PC-3 (cell line): ENCODE data around the gene KRT80. TPM values are rescaled to one million over a fixed set of nuclear protein-coding genes. Genes with fewer than 3 reads are reported as not detected.

Experiments
- ATAC-seq: fragments of 200-7000 bp; cut with Tn5 transposase; 2 replicates; pipeline ENCODE4 v1.9.1; 2020; ENCODE audit warnings: mild to moderate bottlenecking, moderate library complexity
- BruUV-seq: library from RNA; stranded (reverse); fragments of 400-500 nt; replicated peaks from 2 replicates; lab custom pipeline; 2021; lab: Mats Ljungman, UMichigan
- CTCF ChIA-PET: fragments of 300-600 bp; sonication (Branson Sonifier 250); formaldehyde crosslinking; loops from one replicate; lab custom pipeline; 2022; ENCODE audit warnings: antibody characterized with exemption; lab: Charles Lee
- POLR2A ChIA-PET: fragments of 300-600 bp; sonication (Branson Sonifier 250); formaldehyde crosslinking; loops from one replicate; lab custom pipeline; 2022; ENCODE audit warnings: antibody characterized with exemption; ENCODE audit not compliant: unreplicated experiment; lab: Charles Lee
- DNase-seq: peaks from one replicate; pipeline ENCODE4 v3.0.0-alpha.2; 2015
- H2AFZ ChIP-seq: fragments of 300-600 bp; sonication (generic); 2 replicates; pipeline ENCODE4 v1.6.0; 2016; ENCODE audit warnings: antibody characterized with exemption, low read length
- H3F3A ChIP-seq: fragments of 300-600 bp; sonication (generic); one replicate; pipeline ENCODE4 v1.6.0; 2017; ENCODE audit warnings: antibody characterized with exemption, low read length, control low read depth, mild to moderate bottlenecking; ENCODE audit not compliant: unreplicated experiment
- H3K27ac ChIP-seq: fragments of 300-600 bp; sonication (generic); 2 replicates; pipeline ENCODE4 v1.5.1; 2016; ENCODE audit warnings: mild to moderate bottlenecking, low read length
- H3K27me3 ChIP-seq: fragments of 300-600 bp; sonication (generic); 2 replicates; pipeline ENCODE4 v1.6.1; 2016; ENCODE audit warnings: low read length, mixed read lengths
- H3K36me3 ChIP-seq: fragments of 300-600 bp; sonication (generic); 2 replicates; pipeline ENCODE4 v1.6.1; 2016; ENCODE audit warnings: low read depth, mixed run types, low read length, mixed read lengths
- H3K4me1 ChIP-seq: fragments of 300-600 bp; sonication (generic); 2 replicates; pipeline ENCODE4 v1.5.1; 2016; ENCODE audit warnings: low read length; ENCODE audit not compliant: insufficient read depth
- H3K4me2 ChIP-seq: fragments of 300-600 bp; sonication (generic); 2 replicates; pipeline ENCODE4 v1.6.0; 2016; ENCODE audit warnings: low read length
- H3K4me3 ChIP-seq: fragments of 300-600 bp; sonication (generic); 2 replicates; pipeline ENCODE4 v1.5.1; 2016; ENCODE audit warnings: mild to moderate bottlenecking, low read length, mixed read lengths
- H3K79me2 ChIP-seq: fragments of 300-600 bp; sonication (generic); 2 replicates; pipeline ENCODE4 v1.6.1; 2017; ENCODE audit warnings: low read length, mixed read lengths
- H3K9ac ChIP-seq: fragments of 300-600 bp; sonication (generic); 2 replicates; pipeline ENCODE4 v1.6.0; 2016; ENCODE audit warnings: mild to moderate bottlenecking, low read length
- H3K9me2 ChIP-seq: fragments of 300-600 bp; sonication (generic); replicated peaks from 2 replicates; pipeline ENCODE4 v1.6.1; 2016; ENCODE audit warnings: mixed run types, low read length, mixed read lengths
- H3K9me3 ChIP-seq: fragments of 300-600 bp; sonication (generic); 2 replicates; pipeline ENCODE4 v1.6.1; 2016; ENCODE audit warnings: low read length, mixed read lengths
- H4K20me1 ChIP-seq: fragments of 300-600 bp; sonication (generic); 2 replicates; pipeline ENCODE4 v1.6.1; 2016; ENCODE audit warnings: low read length, mixed read lengths
- EZH2 ChIP-seq: fragments of 300-600 bp; sonication (generic); IDR thresholded peaks from one replicate; pipeline ENCODE4 v1.6.1; 2017; ENCODE audit warnings: antibody characterized with exemption, mild to moderate bottlenecking, low read length; ENCODE audit not compliant: unreplicated experiment
- EZH2phosphoT487 ChIP-seq: fragments of 300-600 bp; sonication (generic); IDR thresholded peaks from 2 replicates; pipeline ENCODE4 v1.6.1; 2018; ENCODE audit warnings: mild to moderate bottlenecking, antibody characterized with exemption, low read length, borderline replicate concordance
- intact Hi-C: fragments of 100-400 bp; cut with micrococcal nuclease; formaldehyde crosslinking; loops from 2 replicates; pipeline ENCODE4 v1.9.0; 2023
- total RNA-seq: library from RNA; depleted of rRNA; stranded (reverse); fragments of >200 nt; gene quantifications from 2 replicates; pipeline ENCODE4 v1.2.3, GENCODE V29; 2014
- TF ChIP-seq, protein P1 (sequence below): fragments of 300-600 bp; sonication (generic); conservative IDR thresholded peaks from 2 replicates; pipeline ENCODE4 v1.5.1; 2017; ENCODE audit warnings: antibody characterized with exemption, low read depth, mild to moderate bottlenecking, low read length

Gene KRT80
- total RNA-seq, 1 experiment from 2014 or later = 19.8 TPM

DNA sequence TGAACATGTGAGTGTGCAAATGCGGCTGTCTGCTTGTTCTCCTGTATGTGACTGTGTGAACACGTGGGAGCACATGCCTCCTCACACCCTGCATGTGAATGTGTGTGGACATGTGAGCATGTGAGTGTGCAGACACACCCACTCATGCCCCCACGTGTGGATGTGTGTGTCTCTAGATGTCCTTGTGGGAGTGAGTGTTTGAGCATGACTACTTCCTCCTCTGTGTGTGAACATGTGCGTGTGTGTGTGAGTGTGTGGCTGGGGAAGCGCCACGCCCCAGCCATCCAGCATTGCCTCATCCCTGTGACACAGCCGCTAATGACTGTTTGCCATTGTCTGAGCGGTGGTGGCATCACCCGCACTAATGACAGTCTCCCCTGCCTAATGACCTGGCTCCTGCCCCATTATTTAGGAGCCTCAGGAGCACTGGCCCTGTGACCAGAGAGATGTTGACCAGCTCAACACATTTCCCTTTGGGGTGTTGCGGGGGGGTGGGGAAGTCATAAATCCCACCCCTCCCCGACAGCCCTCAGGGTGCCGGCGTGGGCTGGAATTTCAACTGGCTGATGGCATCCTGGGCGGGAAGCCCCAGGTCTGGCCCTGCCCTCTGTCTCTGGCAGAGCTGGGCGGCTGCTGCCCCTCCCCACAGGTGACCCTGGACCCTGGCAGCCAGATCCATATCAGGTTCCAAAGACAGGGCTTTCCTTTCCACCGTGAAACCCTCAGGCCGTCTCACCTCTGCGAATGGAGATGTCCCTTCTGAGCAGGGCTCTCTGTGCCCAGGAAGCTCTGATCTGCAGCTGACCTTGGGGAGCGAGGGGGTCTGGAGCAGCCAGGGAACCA is 11.5 kb upstream of the KRT80 start:
- Histone ChIP-seq H3K9me2 (no peaks in the 10 kb centered on the region), H3K9ac (peak overlapping the region; percentile 5; the same call in 1 of the 2 replicates), H3K4me2 (peak overlapping the region; percentile 47), H3K27me3 (no peaks in the 10 kb centered on the region), H3K9me3 (no peaks in the 10 kb centered on the region), H3K4me3 (no peak overlapping the region), H4K20me1 (no peaks in the 10 kb centered on the region), H3K27ac (peak overlapping the region; percentile 44), H3K36me3 (no peaks in the 10 kb centered on the region), H3K79me2 (no peaks in the 10 kb centered on the region), H3F3A (no peaks in the 10 kb centered on the region), H3K4me1 (peaks cover 54% of the 10 kb centered on the region), H2AFZ (no peak overlapping the region)
- POLR2A ChIA-PET = interaction anchor here (0.6 kb wide), 1 partner anchor 122 kb away, joined by 16 read pairs; no protein-coding TSS in a partner anchor
- no TSS peak for BruUV-seq
- peak; percentile 80 for DNase-seq
- intact Hi-C loops = no loop called here
- ATAC-seq = peak; percentile 55
- no peak for TF ChIP-seq EZH2
- no peak for TF ChIP-seq EZH2phosphoT487
- TF ChIP-seq, protein P1, sequence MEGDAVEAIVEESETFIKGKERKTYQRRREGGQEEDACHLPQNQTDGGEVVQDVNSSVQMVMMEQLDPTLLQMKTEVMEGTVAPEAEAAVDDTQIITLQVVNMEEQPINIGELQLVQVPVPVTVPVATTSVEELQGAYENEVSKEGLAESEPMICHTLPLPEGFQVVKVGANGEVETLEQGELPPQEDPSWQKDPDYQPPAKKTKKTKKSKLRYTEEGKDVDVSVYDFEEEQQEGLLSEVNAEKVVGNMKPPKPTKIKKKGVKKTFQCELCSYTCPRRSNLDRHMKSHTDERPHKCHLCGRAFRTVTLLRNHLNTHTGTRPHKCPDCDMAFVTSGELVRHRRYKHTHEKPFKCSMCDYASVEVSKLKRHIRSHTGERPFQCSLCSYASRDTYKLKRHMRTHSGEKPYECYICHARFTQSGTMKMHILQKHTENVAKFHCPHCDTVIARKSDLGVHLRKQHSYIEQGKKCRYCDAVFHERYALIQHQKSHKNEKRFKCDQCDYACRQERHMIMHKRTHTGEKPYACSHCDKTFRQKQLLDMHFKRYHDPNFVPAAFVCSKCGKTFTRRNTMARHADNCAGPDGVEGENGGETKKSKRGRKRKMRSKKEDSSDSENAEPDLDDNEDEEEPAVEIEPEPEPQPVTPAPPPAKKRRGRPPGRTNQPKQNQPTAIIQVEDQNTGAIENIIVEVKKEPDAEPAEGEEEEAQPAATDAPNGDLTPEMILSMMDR = no peak
- CTCF ChIA-PET = no interaction called here

DNA sequence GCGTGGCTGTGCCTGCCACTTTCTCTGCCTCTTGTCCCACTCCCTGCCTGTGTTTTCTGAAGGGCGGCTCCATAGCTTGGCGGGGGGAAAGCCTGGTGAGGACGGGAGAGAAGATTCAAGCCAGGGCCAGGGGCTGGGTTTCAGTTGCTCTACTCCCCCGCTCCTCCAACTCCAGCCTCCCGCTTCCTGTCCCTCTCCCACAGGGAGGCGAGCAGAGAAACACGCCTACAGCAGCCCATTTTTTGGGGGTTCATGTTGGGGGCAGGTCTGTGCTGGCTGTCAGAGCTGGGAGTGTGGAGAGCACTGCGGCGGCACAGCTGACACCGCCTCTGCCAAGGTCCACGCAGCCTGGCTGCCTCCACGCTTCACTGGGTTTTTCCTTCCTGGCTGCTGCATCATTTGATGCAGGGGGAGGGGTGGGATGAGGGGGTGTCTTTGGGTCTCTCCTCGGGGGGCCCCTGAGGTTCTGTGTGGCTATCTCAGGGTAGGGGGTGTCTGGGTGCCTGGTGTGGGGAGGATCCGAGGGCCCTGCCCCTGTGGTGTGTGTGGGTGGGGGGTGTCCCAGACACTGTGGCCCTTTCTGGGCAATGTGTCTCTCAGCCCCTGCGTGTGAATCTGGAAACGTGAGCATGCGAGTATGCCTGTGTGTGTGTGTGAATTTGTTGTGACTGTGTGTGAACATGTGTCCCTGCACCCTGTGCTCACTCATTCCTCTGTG is 10.7 kb upstream of the KRT80 start:
- H3K27ac ChIP-seq = peak overlapping the region; percentile 44
- no peaks in the 10 kb centered on the region for H3K9me3 ChIP-seq
- intact Hi-C loops = no loop called here
- H3K36me3 ChIP-seq = no peaks in the 10 kb centered on the region
- no peak for DNase-seq
- H3F3A ChIP-seq = no peaks in the 10 kb centered on the region
- ChIA-PET CTCF (interaction anchor here (0.6 kb wide), 1 partner anchor 1085 kb away, joined by 5 read pairs; no protein-coding TSS in a partner anchor), POLR2A (interaction anchor here (0.6 kb wide), 1 partner anchor 122 kb away, joined by 16 read pairs; no protein-coding TSS in a partner anchor)
- H3K4me1 ChIP-seq = peaks cover 53% of the 10 kb centered on the region
- H3K9me2 ChIP-seq = no peaks in the 10 kb centered on the region
- H2AFZ ChIP-seq = no peak overlapping the region
- no TSS peak for BruUV-seq
- H3K9ac ChIP-seq = peak overlapping the region; percentile 5; the same call in 1 of the 2 replicates
- no peaks in the 10 kb centered on the region for H3K27me3 ChIP-seq
- no peak for ATAC-seq
- TF ChIP-seq EZH2phosphoT487 = no peak
- TF ChIP-seq, protein P1 = no peak
- no peak for TF ChIP-seq EZH2
- H3K79me2 ChIP-seq = no peaks in the 10 kb centered on the region
- H4K20me1 ChIP-seq = no peaks in the 10 kb centered on the region
- peak overlapping the region; percentile 47; the same call in 1 of the 2 replicates for H3K4me2 ChIP-seq
- no peak overlapping the region for H3K4me3 ChIP-seq
